Common myeloid progenitor, CD34-positive (primary cell): ENCODE measurements around the gene SLTM.

Source experiments
- CTCF ChIA-PET: fragments of 350-600 bp; sonication (Branson Sonifier 250); formaldehyde crosslinking; loops from one replicate; lab custom pipeline; 2021; ENCODE audit warnings: antibody characterized with exemption; lab: Charles Lee
- POLR2A ChIA-PET: fragments of 350-600 bp; sonication (Branson Sonifier 250); formaldehyde crosslinking; loops from one replicate; lab custom pipeline; 2021; ENCODE audit warnings: antibody characterized with exemption; lab: Charles Lee
- DNase-seq, 3 donors: peaks; one replicate each; pipeline versions ENCODE4 v3.0.0 to v3.0.0-alpha.2; 2013
- H3K27ac ChIP-seq, 2 experiments: 1 replicate in 1 of 2; 2 replicates in 1 of 2; pipeline ENCODE4 v1.7.0; 2013; ENCODE audit warnings: inconsistent platforms in 2 of 2, low read length in 2 of 2, mild to moderate bottlenecking in 2 of 2, low read depth in 1 of 2, moderate library complexity in 1 of 2; ENCODE audit not compliant: severe bottlenecking in 2 of 2, insufficient read depth in 1 of 2, poor library complexity in 1 of 2
- H3K27me3 ChIP-seq, 5 experiments: replicated peaks in 2 of 5; 1 replicate in 3 of 5; 2 replicates in 2 of 5; pipeline versions ENCODE4 v1.6.1 to v1.7.0; 2013; ENCODE audit warnings: low read length in 4 of 5, mild to moderate bottlenecking in 2 of 5, moderate library complexity in 2 of 5, inconsistent platforms in 1 of 5; ENCODE audit not compliant: insufficient read depth in 5 of 5, control insufficient read depth in 4 of 5
- H3K36me3 ChIP-seq, 4 experiments: 1 replicate in 2 of 4; 2 replicates in 2 of 4; pipeline versions ENCODE4 v1.6.1 to v1.7.0; 2013; ENCODE audit warnings: low read length in 3 of 4, control low read depth in 1 of 4, mild to moderate bottlenecking in 1 of 4; ENCODE audit not compliant: control insufficient read depth in 4 of 4, insufficient read depth in 4 of 4
- H3K4me1 ChIP-seq, 4 experiments: 1 replicate in 3 of 4; 2 replicates in 1 of 4; pipeline versions ENCODE4 v1.6.1 to v1.7.1; 2013; ENCODE audit warnings: low read length in 3 of 4, mild to moderate bottlenecking in 3 of 4, control low read depth in 1 of 4, inconsistent platforms in 1 of 4, moderate library complexity in 1 of 4; ENCODE audit not compliant: control insufficient read depth in 4 of 4, insufficient read depth in 4 of 4; ENCODE audit errors: control extremely low read depth in 1 of 4
- H3K4me3 ChIP-seq, 7 experiments: 1 replicate in 4 of 7; 2 replicates in 3 of 7; pipeline versions ENCODE4 v1.5.1 to v1.7.0; 2013; ENCODE audit warnings: mild to moderate bottlenecking in 7 of 7, low read length in 6 of 7, moderate library complexity in 6 of 7, inconsistent platforms in 2 of 7, low read depth in 2 of 7, control low read depth in 1 of 7; ENCODE audit not compliant: insufficient read depth in 4 of 7, control insufficient read depth in 1 of 7; ENCODE audit errors: extremely low read depth in 1 of 7
- H3K9me3 ChIP-seq, 5 experiments: 1 replicate in 4 of 5; 2 replicates in 1 of 5; pipeline versions ENCODE4 v1.6.1 to v1.7.1; 2013; ENCODE audit warnings: low read length in 4 of 5, mild to moderate bottlenecking in 2 of 5, inconsistent platforms in 1 of 5, low read depth in 1 of 5, moderate library complexity in 1 of 5; ENCODE audit not compliant: control insufficient read depth in 4 of 5, insufficient read depth in 2 of 5; ENCODE audit errors: control extremely low read depth in 1 of 5
- WGBS: methylation state at CpG from one replicate; pipeline ENCODE4 v1.1.5; 2013; ENCODE audit not compliant: insufficient coverage; 5-methylcytosine and 5-hydroxymethylcytosine counted together

The SLTM gene

GRCh38 chr15:58966698-58967097 lies 33.2 kb upstream of the SLTM start:
- ChIA-PET POLR2A (no interaction called here), CTCF (interaction anchor here (1.6 kb wide), 1 partner anchor 10 kb away, joined by 3 read pairs; no protein-coding TSS in a partner anchor)
- Histone ChIP-seq H3K4me1 (no peaks in the 10 kb centered on the region), H3K27ac (no peak overlapping the region), H3K36me3 (no peaks in the 10 kb centered on the region), H3K9me3 (no peaks in the 10 kb centered on the region), H3K4me3 (no peak overlapping the region), H3K27me3 (no peaks in the 10 kb centered on the region)
- DNase-seq, result no peak
- 96% methylated on average over 3 of the region's 3 CpGs for WGBS

- ChIA-PET POLR2A (no interaction called here), CTCF (interaction anchor here (1.1 to 3.0 kb wide), 4 partner anchors 10 to 31 kb away, joined by 3 to 9 read pairs (median 3); no protein-coding TSS in a partner anchor)
- Histone ChIP-seq H3K27me3 (no peaks in the 10 kb centered on the region), H3K27ac (no peak overlapping the region), H3K4me1 (no peaks in the 10 kb centered on the region), H3K9me3 (no peaks in the 10 kb centered on the region), H3K36me3 (no peaks in the 10 kb centered on the region), H3K4me3 (no peak overlapping the region)
- WGBS, result 100% methylated on average over 5 of the region's 8 CpGs
- no peak for DNase-seq
Measured at GRCh38 chr15:58962662-58963565, 29.4 kb upstream of the SLTM start.

DNA sequence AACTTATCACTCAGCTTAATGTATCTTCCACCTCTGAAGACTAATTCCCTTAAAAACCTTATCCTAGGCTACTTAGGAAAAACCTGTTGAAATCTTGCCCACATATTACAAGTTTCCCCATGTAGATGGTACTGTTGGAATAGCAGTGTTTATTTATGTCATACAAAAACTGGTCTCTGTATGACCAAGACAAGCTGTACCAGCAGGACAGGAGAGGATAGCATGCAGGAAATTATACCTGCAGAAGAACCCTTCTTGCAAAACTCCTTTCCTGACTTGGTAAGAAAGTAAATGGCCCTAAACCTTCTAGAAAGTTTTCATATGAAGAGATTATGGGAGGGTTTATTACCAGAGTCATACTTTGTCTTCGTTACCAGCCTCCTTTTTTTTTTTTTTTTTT lies 28.7 kb upstream of the SLTM start:
- Histone ChIP-seq H3K4me1 (peaks cover 0 to 3% (median 1%) of the 10 kb centered on the region in 4 experiments), H3K27ac (no peak overlapping the region), H3K9me3 (no peaks in the 10 kb centered on the region), H3K36me3 (no peaks in the 10 kb centered on the region), H3K4me3 (no peak overlapping the region), H3K27me3 (no peaks in the 10 kb centered on the region)
- no peak for DNase-seq
- POLR2A ChIA-PET, result no interaction called here
- CTCF ChIA-PET, result no interaction called here
- no CpG with 5 or more reads among the region's 1 CpG for WGBS

DNA sequence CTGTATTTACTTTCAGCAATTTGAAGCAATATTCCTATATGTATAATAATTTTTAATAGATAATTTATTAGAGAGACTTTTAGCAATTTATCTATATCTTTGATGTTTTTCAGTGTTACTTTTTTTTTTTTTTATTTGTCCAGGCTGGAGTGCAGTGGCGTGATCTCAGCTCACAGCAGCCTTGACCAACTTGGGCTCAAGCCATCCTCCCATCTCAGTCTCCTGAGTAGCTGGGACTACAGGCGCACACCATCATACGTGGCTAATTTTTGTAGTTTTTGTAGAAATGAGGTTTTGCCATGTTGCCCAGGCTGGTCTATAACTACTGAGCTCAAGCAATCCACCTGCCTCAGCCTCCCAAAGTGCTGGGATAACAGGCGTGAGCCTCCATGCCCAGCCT lies 25.3 kb upstream of the SLTM start:
- 100% methylated on average over 1 of the region's 4 CpGs for WGBS
- CTCF ChIA-PET, result interaction anchor here (1.1 to 2.1 kb wide), 7 partner anchors 9 to 570 kb away, joined by 3 to 4 read pairs (median 4); no protein-coding TSS in a partner anchor
- POLR2A ChIA-PET, result interaction anchor here (0.6 kb wide), 1 partner anchor 164 kb away, joined by 6 read pairs; no protein-coding TSS in a partner anchor
- H3K36me3 ChIP-seq, result no peaks in the 10 kb centered on the region
- no peak overlapping the region for H3K27ac ChIP-seq
- no peak overlapping the region for H3K4me3 ChIP-seq
- H3K9me3 ChIP-seq, result no peaks in the 10 kb centered on the region
- no peaks in the 10 kb centered on the region for H3K27me3 ChIP-seq
- peaks cover 0 to 3% (median 1%) of the 10 kb centered on the region in 4 experiments for H3K4me1 ChIP-seq
- DNase-seq, result no peak

- POLR2A ChIA-PET, result interaction anchor here (0.6 kb wide), 1 partner anchor 15 kb away, joined by 3 read pairs; no protein-coding TSS in a partner anchor
Measured at GRCh38 chr15:58957101-58957973, 23.9 kb upstream of the SLTM start.

GRCh38 chr15:58952751-58953150 lies 19.3 kb upstream of the SLTM start:
- Histone ChIP-seq H3K4me3 (no peak overlapping the region), H3K27ac (no peak overlapping the region), H3K4me1 (peaks cover 0 to 10% (median 7%) of the 10 kb centered on the region in 4 experiments), H3K9me3 (no peaks in the 10 kb centered on the region), H3K27me3 (no peaks in the 10 kb centered on the region), H3K36me3 (no peaks in the 10 kb centered on the region)
- peak in 2 of 3 donors; percentile 47 to 55 for DNase-seq
- CTCF ChIA-PET, result interaction anchor here (1.0 to 1.6 kb wide), 3 partner anchors 11 to 17 kb away, joined by 3 read pairs; no protein-coding TSS in a partner anchor
- POLR2A ChIA-PET, result no interaction called here

More at GRCh38 chr15:58957101-58957973, 23.9 kb upstream of the SLTM start:
- H3K9me3 ChIP-seq, result no peaks in the 10 kb centered on the region
- H3K4me1 ChIP-seq, result peaks cover 0 to 10% (median 5%) of the 10 kb centered on the region in 4 experiments
- H3K36me3 ChIP-seq, result no peaks in the 10 kb centered on the region
- CTCF ChIA-PET, result interaction anchor here (0.5 to 2.2 kb wide), 14 partner anchors 9 to 573 kb away, joined by 3 to 11 read pairs (median 4); no protein-coding TSS in a partner anchor
- no peaks in the 10 kb centered on the region for H3K27me3 ChIP-seq
- peak; percentile 83 to 89 (median 84) for DNase-seq
- H3K27ac ChIP-seq, result no peak overlapping the region
- WGBS, result 0% methylated on average over 2 of the region's 8 CpGs
- no peak overlapping the region for H3K4me3 ChIP-seq
